ENCODE results near the gene PIK3IP1. TPM values are rescaled to one million over a fixed set of nuclear protein-coding genes. Genes with fewer than 3 reads are reported as not detected.
A peak's percentile ranks its signal among the peaks of the same experiment; 100 is the strongest.

Gene PIK3IP1
- total RNA-seq, 1 experiment from 2014 or later, result 6.2 TPM

- peak; percentile 62 for DNase-seq
- Mint-ChIP-seq H3K36me3 (ENCODE audit: insufficient read depth, unreplicated experiment) (peaks cover 36% of the 10 kb centered on the region), H3K9me3 (ENCODE audit: low read depth, unreplicated experiment) (no peaks in the 10 kb centered on the region), H3K4me1 (ENCODE audit: low read depth, unreplicated experiment) (peaks cover 24% of the 10 kb centered on the region), H3K4me3 (ENCODE audit: low read depth, unreplicated experiment) (no peak overlapping the region), H3K27me3 (ENCODE audit: unreplicated experiment) (no peaks in the 10 kb centered on the region), H3K27ac (ENCODE audit: unreplicated experiment) (no peak overlapping the region)
- BruUV-seq (replicated peaks), result no TSS peak
- intact Hi-C loops (cut with micrococcal nuclease; ENCODE audit: unreplicated experiment), result no loop called here
- CTCF ChIA-PET, result interaction anchor here (0.7 to 2.5 kb wide), 24 partner anchors 10 to 190 kb away, joined by 3 to 19 read pairs (median 5); partner anchors contain the start of genes LIMK2, PIK3IP1, RNF185 and SELENOM
- peak; percentile 73 for TF ChIP-seq CTCF (IDR thresholded peaks at IDR 0.05; ENCODE audit: unreplicated experiment)
These were observed 19.5 kb downstream of the PIK3IP1 start for GRCh38 chr22:31272522-31273446.

- BruUV-seq (replicated peaks), result no TSS peak
- no peak overlapping the region for H3K27ac Mint-ChIP-seq (ENCODE audit: unreplicated experiment)
- intact Hi-C loops (cut with micrococcal nuclease; ENCODE audit: unreplicated experiment), result no loop called here
- no peak for TF ChIP-seq CTCF (IDR thresholded peaks at IDR 0.05; ENCODE audit: unreplicated experiment)
- H3K4me1 Mint-ChIP-seq (ENCODE audit: low read depth, unreplicated experiment), result peaks cover 24% of the 10 kb centered on the region
- H3K4me3 Mint-ChIP-seq (ENCODE audit: low read depth, unreplicated experiment), result no peak overlapping the region
- no peaks in the 10 kb centered on the region for H3K27me3 Mint-ChIP-seq (ENCODE audit: unreplicated experiment)
- no peaks in the 10 kb centered on the region for H3K9me3 Mint-ChIP-seq (ENCODE audit: low read depth, unreplicated experiment)
- peaks cover 43% of the 10 kb centered on the region for H3K36me3 Mint-ChIP-seq (ENCODE audit: insufficient read depth, unreplicated experiment)
- DNase-seq, result no peak
- CTCF ChIA-PET, result interaction anchor here (1.7 to 1.9 kb wide), 2 partner anchors 21 to 60 kb away, joined by 5 to 19 read pairs; partner anchors contain the start of genes LIMK2 and PIK3IP1
These were observed 20.8 kb downstream of the PIK3IP1 start for GRCh38 chr22:31271485-31271884.

GRCh38 chr22:31271026-31271425 is 21.3 kb downstream of the PIK3IP1 start:
- CTCF ChIA-PET, result interaction anchor here (1.1 to 1.7 kb wide), 2 partner anchors 12 to 59 kb away, joined by 3 to 5 read pairs; partner anchors contain the start of gene LIMK2
- Mint-ChIP-seq H3K4me3 (ENCODE audit: low read depth, unreplicated experiment) (no peak overlapping the region), H3K27me3 (ENCODE audit: unreplicated experiment) (no peaks in the 10 kb centered on the region), H3K27ac (ENCODE audit: unreplicated experiment) (no peak overlapping the region), H3K9me3 (ENCODE audit: low read depth, unreplicated experiment) (no peaks in the 10 kb centered on the region), H3K36me3 (ENCODE audit: insufficient read depth, unreplicated experiment) (peaks cover 47% of the 10 kb centered on the region), H3K4me1 (ENCODE audit: low read depth, unreplicated experiment) (peaks cover 24% of the 10 kb centered on the region)
- BruUV-seq (replicated peaks), result no TSS peak
- no peak for DNase-seq
- intact Hi-C loops (cut with micrococcal nuclease; ENCODE audit: unreplicated experiment), result no loop called here
- no peak for TF ChIP-seq CTCF (IDR thresholded peaks at IDR 0.05; ENCODE audit: unreplicated experiment)

GRCh38 chr22:31269892-31270579 is 22.3 kb downstream of the PIK3IP1 start:
- CTCF ChIA-PET, result interaction anchor here (0.9 to 1.7 kb wide), 3 partner anchors 13 to 58 kb away, joined by 3 to 5 read pairs (median 5); partner anchors contain the start of genes LIMK2 and PIK3IP1
- intact Hi-C loops (cut with micrococcal nuclease; ENCODE audit: unreplicated experiment), result no loop called here
- H3K27me3 Mint-ChIP-seq (ENCODE audit: unreplicated experiment), result no peaks in the 10 kb centered on the region
- H3K36me3 Mint-ChIP-seq (ENCODE audit: insufficient read depth, unreplicated experiment), result peaks cover 47% of the 10 kb centered on the region
- no peak for TF ChIP-seq CTCF (IDR thresholded peaks at IDR 0.05; ENCODE audit: unreplicated experiment)
- H3K4me1 Mint-ChIP-seq (ENCODE audit: low read depth, unreplicated experiment), result peaks cover 16% of the 10 kb centered on the region
- no peak for DNase-seq
- no peaks in the 10 kb centered on the region for H3K9me3 Mint-ChIP-seq (ENCODE audit: low read depth, unreplicated experiment)
- H3K27ac Mint-ChIP-seq (ENCODE audit: unreplicated experiment), result no peak overlapping the region
- BruUV-seq (replicated peaks), result no TSS peak
- H3K4me3 Mint-ChIP-seq (ENCODE audit: low read depth, unreplicated experiment), result no peak overlapping the region
